ENCODE measurements around the gene MVB12B.

DNA sequence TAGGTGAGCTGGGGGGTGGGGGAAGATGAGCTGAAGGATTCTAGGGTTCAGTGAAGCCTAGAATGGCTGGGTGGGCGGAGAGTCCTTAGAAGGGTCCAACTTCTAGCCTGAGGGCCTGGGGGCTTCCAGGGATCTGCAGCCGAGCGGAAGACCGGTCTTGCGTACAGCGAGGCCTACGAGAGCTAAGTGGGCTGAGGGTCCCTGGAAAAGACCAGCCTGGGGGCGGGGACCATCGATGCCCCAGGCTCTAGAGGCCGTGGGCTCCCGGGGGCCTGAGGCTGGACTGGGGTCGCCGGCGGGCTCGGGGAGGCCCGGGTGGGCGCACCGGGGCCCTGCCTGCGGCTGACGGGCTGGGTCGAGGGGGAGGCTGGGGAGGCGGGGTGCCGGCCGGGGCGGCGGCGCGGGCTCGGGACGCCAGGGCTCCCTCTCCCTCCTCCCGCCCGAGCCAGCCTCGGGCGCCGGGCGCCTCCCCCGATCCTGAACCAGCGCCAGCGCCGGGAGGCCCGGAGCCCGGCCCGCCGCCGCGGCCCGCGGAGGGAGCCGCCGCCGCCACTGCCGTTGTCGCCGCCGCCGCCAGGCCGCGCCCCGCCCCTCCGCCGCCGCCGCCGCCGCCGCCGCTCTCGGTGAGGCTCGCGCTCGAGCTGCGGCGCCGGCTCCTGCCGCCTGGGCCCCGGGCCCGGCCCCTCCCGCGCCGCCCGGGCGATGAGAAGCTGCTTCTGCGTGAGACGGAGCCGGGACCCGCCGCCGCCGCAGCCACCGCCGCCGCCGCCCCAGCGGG, at the start of gene MVB12B:
- TF ChIP-seq, protein P1, sequence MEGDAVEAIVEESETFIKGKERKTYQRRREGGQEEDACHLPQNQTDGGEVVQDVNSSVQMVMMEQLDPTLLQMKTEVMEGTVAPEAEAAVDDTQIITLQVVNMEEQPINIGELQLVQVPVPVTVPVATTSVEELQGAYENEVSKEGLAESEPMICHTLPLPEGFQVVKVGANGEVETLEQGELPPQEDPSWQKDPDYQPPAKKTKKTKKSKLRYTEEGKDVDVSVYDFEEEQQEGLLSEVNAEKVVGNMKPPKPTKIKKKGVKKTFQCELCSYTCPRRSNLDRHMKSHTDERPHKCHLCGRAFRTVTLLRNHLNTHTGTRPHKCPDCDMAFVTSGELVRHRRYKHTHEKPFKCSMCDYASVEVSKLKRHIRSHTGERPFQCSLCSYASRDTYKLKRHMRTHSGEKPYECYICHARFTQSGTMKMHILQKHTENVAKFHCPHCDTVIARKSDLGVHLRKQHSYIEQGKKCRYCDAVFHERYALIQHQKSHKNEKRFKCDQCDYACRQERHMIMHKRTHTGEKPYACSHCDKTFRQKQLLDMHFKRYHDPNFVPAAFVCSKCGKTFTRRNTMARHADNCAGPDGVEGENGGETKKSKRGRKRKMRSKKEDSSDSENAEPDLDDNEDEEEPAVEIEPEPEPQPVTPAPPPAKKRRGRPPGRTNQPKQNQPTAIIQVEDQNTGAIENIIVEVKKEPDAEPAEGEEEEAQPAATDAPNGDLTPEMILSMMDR (IDR thresholded peaks at IDR 0.05) = peak in 1 of 4 experiments; percentile 10
- no peak for TF ChIP-seq POLR2A (IDR thresholded peaks at IDR 0.05)
